T follicular helper cell (primary cell): ENCODE data around the gene FLT3LG.
"Not testable (repeated sequence)": the region's sequence is repeated elsewhere in the genome, so short reads cannot be mapped to it uniquely, and the experiment has no call there.

Experiments
- DNase-seq: peaks from one replicate; pipeline ENCODE4 v3.0.0-alpha.2; 2020; ENCODE audit warnings: low read depth

FLT3LG gene

DNA sequence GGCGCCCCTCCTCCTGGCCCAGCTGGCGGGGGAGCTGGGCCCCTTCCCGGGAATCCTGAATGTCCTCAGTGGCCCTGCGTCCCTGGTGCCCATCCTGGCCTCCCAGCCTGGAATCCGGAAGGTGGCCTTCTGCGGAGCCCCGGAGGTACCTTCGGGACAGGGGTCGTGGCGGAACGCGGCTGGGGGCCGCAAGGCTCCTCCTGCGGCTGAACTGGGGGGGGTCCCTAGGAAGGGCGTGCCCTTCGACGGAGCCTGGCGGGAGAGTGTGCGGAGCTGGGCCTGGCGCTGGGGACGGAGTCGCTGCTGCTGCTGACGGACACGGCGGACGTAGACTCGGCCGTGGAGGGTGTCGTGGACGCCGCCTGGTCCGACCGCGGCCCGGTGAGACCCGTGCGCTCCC, 12.4 kb upstream of the FLT3LG start:
- no peak for DNase-seq

DNA sequence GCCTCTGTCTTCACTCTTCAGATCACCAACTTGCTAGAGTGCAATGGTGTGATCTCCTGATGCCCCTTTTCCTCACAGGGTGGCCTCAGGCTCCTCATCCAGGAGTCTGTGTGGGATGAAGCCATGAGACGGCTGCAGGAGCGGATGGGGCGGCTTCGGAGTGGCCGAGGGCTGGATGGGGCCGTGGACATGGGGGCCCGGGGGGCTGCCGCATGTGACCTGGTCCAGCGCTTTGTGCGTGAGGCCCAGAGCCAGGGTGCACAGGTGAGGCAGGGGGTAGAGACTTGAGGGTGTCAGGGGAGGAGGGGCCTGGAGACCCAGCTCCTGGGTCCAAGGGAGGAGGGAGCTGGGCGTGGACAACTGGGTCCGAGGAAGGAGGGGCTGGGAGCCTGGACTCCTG, 11.5 kb upstream of the FLT3LG start:
- DNase-seq = no peak

DNA sequence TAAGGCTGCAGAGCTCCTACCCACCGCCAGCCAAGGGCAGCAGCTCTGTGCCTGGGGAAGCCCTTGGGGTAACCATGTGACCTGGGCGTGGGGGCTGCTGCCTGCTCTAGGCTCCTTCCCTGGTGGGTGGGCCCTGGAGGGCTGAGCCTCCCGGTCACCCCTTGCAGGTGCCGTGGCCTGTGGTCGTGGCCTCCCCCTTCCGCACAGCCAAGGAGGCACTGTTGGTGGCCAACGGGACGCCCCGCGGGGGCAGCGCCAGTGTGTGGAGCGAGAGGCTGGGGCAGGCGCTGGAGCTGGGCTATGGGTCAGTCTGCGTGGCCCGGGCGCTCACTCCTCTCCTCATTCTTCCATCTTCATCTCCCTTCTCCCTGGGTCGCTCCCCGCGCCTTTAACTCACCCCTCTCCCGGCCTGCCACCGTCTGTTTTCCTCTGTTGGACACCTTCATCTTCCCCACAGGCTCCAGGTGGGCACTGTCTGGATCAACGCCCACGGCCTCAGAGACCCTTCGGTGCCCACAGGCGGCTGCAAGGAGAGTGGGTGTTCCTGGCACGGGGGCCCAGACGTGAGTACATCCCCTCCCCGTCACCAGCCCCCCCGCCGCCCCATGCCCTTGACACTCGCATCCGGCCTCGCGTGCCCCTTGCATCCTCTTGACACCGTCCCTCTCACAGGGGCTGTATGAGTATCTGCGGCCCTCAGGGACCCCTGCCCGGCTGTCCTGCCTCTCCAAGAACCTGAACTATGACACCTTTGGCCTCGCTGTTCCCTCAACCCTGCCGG, 9.9 kb upstream of the FLT3LG start:
- no peak for DNase-seq

- DNase-seq = no peak
Measured at GRCh38 chr19:49465371-49465770, 8.6 kb upstream of the FLT3LG start.

GRCh38 chr19:49468199-49468598, 5.8 kb upstream of the FLT3LG start:
- no peak for DNase-seq

GRCh38 chr19:49468746-49469447, 5.1 kb upstream of the FLT3LG start:
- peak; percentile 85 for DNase-seq

DNA sequence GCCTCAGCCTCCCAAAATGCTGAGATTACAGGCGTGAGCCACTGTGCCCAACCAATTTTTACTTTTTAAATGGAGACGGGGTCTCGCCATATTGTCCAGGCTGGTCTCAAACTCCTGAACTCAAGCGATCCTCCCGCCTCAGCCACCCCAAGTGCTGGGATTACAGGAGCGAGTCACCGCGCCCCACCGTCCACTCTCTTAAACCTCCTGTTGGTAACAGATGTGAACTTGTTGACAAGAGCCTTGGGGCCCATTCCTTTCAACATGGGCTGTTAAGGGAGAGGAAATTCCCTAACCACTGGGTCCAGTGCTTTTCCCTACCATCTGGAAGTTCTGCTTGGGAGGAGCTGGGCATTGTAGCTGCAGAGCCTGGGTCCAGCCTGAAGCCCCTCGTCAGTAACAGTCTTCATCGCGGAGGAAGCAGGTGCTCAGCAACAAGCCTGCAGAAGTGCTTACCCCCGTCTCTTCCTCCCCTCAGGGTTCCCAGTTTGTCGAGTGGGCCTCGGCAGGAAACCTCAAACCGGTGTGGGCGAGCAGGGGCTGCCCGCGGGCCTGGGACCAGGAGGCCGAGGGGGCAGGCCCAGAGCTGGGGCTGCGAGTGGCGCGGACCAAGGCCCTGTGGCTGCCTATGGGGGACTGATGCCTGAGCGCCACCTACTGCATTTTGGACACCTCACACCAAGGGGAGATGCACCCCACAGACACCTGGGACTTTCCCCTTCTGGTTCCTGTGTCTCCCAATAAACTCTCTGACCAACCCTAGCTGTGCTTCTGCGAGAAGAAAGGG, 4.0 kb upstream of the FLT3LG start:
- peak; percentile 61 for DNase-seq

DNA sequence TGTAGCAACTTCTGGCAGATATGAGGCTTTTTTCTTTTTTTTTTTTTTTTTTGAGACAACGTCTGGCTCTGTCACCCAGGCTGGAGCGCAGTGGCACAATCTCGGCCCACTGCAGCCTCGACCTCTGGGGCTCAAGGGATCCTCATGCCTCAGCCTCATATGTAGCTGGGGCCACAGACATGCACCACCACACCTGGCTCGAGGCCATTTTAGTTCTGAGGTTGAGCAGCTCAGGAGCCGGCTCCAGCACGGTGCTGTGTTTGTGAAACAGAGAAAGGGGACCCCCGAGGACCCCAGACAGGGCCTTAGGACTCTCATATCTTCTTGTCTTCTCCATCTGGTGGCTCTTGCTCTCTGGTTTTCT, 3.4 kb upstream of the FLT3LG start:
- DNase-seq = no peak

GRCh38 chr19:49472936-49473335, 1.1 kb upstream of the FLT3LG start:
- DNase-seq = no peak

DNA sequence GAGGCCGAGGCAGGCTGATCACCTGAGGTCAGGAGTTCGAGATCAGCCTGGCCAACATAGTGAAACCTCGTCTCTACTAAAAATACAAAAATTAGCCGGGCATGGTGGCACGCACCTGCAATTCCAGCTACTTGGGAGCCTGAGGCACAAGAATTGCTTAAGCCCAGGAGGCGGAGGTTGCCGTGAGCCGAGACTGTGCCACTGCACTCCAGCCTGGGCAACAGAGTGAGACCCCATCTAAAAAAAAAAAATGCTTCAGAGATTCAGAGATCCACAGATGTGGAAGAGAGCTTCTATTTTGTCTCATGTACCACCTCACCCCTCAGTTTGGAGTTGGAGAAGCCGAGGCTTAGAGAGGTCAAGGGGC, 531 bp upstream of the FLT3LG start:
- not testable (repeated sequence) for DNase-seq

GRCh38 chr19:49474542-49474924, 518 bp downstream of the FLT3LG start:
- no peak for DNase-seq

DNA sequence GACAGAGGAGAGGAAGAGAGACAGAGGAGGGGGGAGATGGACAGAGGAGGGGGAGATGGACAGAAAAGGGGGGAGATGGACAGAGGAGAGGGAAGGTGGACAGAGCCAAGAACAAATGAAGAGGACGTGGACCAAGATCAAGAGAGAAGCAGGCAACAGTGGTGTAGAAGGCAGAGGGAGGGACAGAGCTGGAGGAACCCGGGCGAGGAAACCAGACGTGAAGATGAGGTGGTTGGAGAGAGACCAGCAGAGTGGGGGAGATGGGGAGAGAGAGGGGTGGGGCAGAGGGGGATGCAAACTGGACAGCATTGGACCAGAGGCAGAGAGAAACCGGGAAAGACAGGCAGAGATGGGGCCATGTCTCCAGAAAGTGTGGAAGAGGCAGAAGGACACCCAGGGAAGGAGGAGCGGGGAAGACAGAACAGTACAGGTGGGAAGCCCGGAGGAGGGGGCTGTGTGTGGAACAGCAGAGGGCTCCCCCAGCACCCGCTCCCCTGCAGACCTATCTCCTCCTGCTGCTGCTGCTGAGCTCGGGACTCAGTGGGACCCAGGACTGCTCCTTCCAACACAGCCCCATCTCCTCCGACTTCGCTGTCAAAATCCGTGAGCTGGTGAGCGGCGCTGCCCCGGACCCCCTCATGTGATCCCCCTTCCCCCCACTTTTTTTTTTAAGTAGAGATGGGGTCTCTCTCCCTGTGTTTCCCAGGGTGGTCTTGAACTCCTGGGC, 1.3 kb downstream of the FLT3LG start:
- no peak for DNase-seq

DNA sequence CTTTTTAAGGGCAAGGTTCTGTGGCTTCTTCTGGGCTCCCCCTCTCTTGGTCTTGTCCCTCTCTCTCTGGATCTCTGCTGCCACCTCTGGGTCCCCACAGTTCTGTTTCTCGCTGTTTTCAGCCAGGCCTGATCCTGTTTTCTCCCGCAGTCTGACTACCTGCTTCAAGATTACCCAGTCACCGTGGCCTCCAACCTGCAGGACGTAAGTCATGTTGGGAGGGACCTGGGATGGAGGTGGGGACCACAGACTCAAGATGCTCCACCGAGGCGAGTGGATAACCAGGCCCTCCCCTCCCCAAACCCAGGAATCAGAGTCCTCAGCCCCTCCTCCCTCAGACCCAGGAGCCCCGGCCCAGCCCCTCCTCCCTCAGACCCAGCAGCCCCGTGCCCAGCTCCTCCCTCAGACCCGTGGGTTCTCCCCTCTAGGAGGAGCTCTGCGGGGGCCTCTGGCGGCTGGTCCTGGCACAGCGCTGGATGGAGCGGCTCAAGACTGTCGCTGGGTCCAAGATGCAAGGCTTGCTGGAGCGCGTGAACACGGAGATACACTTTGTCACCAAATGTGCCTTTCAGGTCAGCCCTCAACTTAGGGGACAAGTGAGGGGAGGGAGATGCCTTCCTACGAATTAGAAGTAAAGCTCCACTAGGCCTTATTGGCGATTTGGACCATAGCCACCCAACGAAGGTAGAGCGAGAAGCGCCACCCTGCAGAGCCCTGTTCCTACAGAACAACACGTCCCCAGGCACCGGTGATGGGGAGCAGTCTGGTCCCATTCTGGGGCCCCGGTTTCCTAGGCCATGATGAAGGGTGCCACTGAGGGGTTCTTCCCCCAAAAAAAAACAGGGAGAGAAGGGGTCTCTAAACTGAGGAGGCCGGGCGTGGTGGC, 2.2 kb downstream of the FLT3LG start:
- DNase-seq = peak; percentile 49

DNA sequence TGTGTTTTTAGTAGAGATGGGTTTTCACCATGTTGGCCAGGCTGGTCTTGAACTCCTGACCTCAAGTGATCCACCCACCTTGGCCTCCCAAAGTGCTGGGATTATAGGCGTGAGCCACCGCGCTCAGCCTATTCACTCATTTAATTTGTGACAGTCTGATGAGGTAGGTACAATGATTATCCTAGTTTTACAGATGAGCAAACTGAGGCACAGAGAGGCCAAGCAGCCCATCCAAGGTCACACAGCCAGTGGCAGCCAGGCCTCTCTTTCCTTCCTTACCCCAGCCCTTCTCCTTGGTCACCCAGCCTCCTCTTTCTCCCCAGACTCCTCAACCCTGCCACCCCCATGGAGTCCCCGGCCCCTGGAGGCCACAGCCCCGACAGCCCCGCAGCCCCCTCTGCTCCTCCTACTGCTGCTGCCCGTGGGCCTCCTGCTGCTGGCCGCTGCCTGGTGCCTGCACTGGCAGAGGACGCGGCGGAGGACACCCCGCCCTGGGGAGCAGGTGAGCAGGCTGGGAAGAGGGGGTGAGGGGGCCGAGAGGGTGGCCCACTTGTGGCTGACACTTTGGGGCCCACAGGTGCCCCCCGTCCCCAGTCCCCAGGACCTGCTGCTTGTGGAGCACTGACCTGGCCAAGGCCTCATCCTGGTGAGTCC, 6.1 kb downstream of the FLT3LG start:
- no peak for DNase-seq

DNA sequence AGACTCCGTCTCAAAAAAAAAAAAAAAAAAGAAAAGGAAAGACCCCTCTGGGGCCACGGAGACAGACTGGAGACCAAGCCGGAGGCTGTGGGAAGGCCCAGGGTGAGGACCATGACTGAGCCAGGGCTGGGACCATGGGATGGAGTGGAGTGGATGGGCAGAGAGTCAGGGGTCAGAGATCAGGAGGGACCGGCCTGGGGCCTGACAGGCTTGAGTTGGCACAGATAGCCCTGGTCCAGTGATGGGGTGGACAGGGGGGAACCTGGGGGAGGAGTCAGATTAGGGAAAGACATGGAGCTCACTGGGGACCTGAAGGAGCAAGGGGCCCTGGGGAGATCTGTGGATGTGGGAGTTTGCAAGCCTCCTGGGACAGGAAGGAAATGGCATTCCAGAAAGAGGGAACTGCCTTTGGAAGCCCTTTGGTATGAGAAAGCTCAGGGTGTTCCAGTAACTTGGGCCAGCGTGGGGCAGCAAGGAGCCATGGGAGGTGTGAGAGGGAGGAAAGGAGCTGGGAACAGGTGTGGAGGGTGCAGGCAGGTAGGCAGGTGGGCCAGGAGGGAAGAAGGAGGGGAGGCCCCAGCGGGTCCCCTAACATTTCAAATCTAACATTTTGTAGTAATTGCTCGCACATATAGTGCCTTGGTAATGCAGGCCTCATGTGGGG, 7.1 kb downstream of the FLT3LG start:
- no peak for DNase-seq

DNA sequence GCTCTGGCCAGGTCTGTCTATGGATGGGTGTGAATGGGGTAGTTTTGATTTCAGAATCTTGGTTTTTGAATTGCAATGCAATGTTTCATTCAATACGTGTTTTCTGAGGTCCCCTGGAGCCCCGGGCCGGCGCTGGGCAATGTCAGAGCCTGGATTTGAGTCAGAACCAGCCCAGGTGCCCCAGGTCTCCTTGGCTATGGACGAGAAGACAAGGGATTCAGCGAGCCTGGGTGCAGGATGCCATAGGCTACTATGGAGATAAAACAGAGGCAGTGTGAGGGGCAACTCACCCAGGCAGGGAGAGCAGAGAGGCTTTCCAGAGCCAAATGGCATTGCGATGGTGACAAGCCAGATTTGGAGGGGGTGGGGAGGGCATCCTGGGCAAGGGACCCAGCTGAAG, 12.2 kb downstream of the FLT3LG start:
- DNase-seq = no peak

DNA sequence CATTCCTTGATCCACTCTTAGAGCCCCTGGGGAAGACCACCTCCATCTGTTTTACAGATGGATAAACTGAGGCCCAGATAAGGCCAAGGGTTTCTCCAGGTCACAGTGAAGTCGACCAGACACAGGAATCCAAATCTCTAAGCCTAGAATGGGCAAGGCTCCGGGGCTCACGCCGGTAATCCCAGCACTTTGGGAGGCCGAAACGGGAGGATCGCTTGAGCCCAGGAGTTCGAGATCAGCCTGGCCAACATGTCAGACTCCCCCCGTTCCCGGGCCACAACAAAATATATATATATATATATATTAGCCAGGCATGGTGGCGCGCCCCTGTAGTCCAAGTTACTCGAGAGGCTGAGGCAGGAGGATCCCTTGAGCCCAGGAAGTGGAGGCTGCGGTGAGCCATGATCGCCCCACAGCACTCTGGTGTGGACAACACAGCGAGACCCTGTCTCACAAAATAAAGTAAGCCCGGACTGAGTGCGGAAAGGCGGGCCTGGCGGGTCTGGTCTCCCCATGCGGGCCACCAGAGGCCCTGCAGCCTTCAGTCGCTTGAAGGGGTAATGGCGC, 12.8 kb downstream of the FLT3LG start:
- DNase-seq = no peak

GRCh38 chr19:49487277-49488045, 13.4 kb downstream of the FLT3LG start, which contains the start of gene RPL13A:
Gene RPL13A, plus strand, starts transcription at chr19:49487608. Its CDS starts 22 bp downstream, at chr19:49487630.
- peak; percentile 98 for DNase-seq
